Adrenal gland (tissue), 12 donors: Measurements from ENCODE around the gene IFT81. TPM values are rescaled to one million over a fixed set of nuclear protein-coding genes. Genes with fewer than 3 reads are reported as not detected.

Source experiments
- DNase-seq, 7 donors: peaks; one replicate each; pipeline ENCODE4 v3.0.0-alpha.2; 2019 to 2020
- H3K27ac ChIP-seq, 5 donors: fragments of 200-600 bp; sonication (generic) in 4 of 5; 1 replicate in 3 of 5; 2 replicates in 2 of 5; pipeline versions ENCODE4 v1.5.1 to v1.8.0; 2016 to 2020; ENCODE audit warnings: mild to moderate bottlenecking in 1 of 5
- H3K27me3 ChIP-seq: fragments of 200-600 bp; 2 replicates; pipeline ENCODE4 v1.8.0; 2021
- H3K36me3 ChIP-seq, 2 donors: fragments of 200-600 bp; replicated peaks in 1 of 2; 1 replicate in 1 of 2; 2 replicates in 1 of 2; pipeline versions ENCODE4 v1.5.1 to v1.8.0; 2018 to 2022
- H3K4me1 ChIP-seq, 2 donors: fragments of 200-600 bp; replicated peaks in 1 of 2; 1 replicate in 1 of 2; 2 replicates in 1 of 2; pipeline versions ENCODE4 v1.5.1 to v1.8.0; 2018 to 2021
- H3K4me3 ChIP-seq, 4 donors: fragments of 200-600 bp; sonication (generic) in 3 of 4; one replicate each; pipeline ENCODE4 v1.5.1; 2016 to 2018
- H3K9me3 ChIP-seq, 3 donors: fragments of 200-600 bp; sonication (generic) in 1 of 3; replicated peaks in 1 of 3; 1 replicate in 2 of 3; 2 replicates in 1 of 3; pipeline versions ENCODE4 v1.5.1 to v1.8.0; 2016 to 2021
- CTCF ChIP-seq, 6 experiments: fragments of 450-650 bp in 4 of 6; fragments of 200-600 bp in 2 of 6; sonication (generic) in 1 of 6; IDR thresholded peaks; 1 replicate in 5 of 6; 2 replicates in 1 of 6; pipeline versions ENCODE4 v1.5.1 to v1.8.0; 2016 to 2021; ENCODE audit warnings: antibody characterized with exemption in 6 of 6, mild to moderate bottlenecking in 2 of 6, moderate library complexity in 1 of 6
- POLR2A ChIP-seq, 2 donors: fragments of 450-650 bp; IDR thresholded peaks; one replicate each; pipeline ENCODE4 v1.6.1; 2017; ENCODE audit warnings: antibody characterized with exemption in 2 of 2, mild to moderate bottlenecking in 2 of 2, moderate library complexity in 1 of 2
- WGBS, 4 donors: extraction: QIAGEN DNeasy Blood & Tissue Kit in 2 of 4; methylation state at CpG; one replicate each; pipeline versions ENCODE4 v1.1.5 to v1.1.7; 2013 to 2017; 5-methylcytosine and 5-hydroxymethylcytosine counted together
- intact Hi-C, 2 donors: fragments of 100-400 bp; cut with DNase I; formaldehyde crosslinking; loops; one replicate each; pipeline versions ENCODE4 v1.14.1 to v1.15.0; 2022 to 2023
- polyA plus RNA-seq, 3 donors: library from polyadenylated mRNA; stranded (reverse); fragments of 200-250 nt in 2 of 3; fragments of 350-450 nt in 1 of 3; fragmentation: Illumina TruSeq in 1 of 3; extraction: RNeasy Lipid Tissue Mini Kit (QIAGEN cat#74804) in 1 of 3; gene quantifications; one replicate each; pipeline ENCODE4 v1.2.3, GENCODE V29; 2013 to 2014
- total RNA-seq, 9 donors: library from RNA; depleted of rRNA in 4 of 9; stranded (reverse); fragments of >200 nt in 4 of 9; fragments of 120-200 nt in 1 of 9; fragmentation: NEBNext Ultra II Directional in 1 of 9; extraction: Animal tissue kit (Norgen Biotek cat#: 25700) in 1 of 9; gene quantifications; one replicate each; pipeline versions ENCODE4 v1.1.0 to v1.2.4, GENCODE V29; 2013 to 2023
- donor health status: healthy with polysubstance abuse.
- donor health status: Bipolar disorder and iron deficiency.
- donor health status: DM: yes; HTN: yes; CAD: no.
- donor health status: DM: no; HTN: no; CAD: no.
- donor health status: DM: no; HTN: no; CAD: no.
- donor health status: DM: yes; HTN: yes; CAD: no.

The IFT81 gene
- total and polyA plus RNA-seq, 12 donors: 4.0 to 19.2 (median 10.5) TPM

DNA sequence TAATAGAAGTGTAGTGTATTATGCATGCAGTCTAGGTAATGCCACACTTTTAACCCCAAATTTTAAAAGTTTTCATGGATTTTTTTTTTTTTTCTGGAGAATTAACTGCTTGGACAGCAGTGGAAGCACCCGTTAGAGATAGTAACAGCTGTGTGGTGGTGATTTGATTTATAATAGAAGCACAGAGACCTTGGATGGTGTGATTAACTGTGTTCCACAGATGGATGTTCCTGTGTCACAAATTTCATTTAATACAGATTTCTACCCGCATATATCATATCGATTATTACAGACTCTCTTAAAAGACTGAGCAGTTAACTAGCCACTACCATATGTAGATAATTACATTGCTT lies 47.0 kb downstream of the IFT81 start:
- TF ChIP-seq CTCF (IDR thresholded peaks at IDR 0.05): no peak
- TF ChIP-seq POLR2A (IDR thresholded peaks at IDR 0.05): no peak
- no peaks in the 10 kb centered on the region for H3K36me3 ChIP-seq
- H3K4me3 ChIP-seq: no peak overlapping the region
- H3K27ac ChIP-seq: no peak overlapping the region
- no peaks in the 10 kb centered on the region for H3K27me3 ChIP-seq
- 33 to 52% (median 41%) methylated on average over 3 of the region's 3 CpGs for WGBS, 4 donors
- no peak for DNase-seq
- intact Hi-C loops: no loop called here
- no peaks in the 10 kb centered on the region for H3K9me3 ChIP-seq
- H3K4me1 ChIP-seq: peaks cover 5 to 15% of the 10 kb centered on the region in 2 donors

- Histone ChIP-seq H3K27me3 (no peaks in the 10 kb centered on the region), H3K9me3 (no peaks in the 10 kb centered on the region), H3K27ac (no peak overlapping the region), H3K4me1 (peaks cover 5 to 18% of the 10 kb centered on the region in 2 donors), H3K36me3 (no peaks in the 10 kb centered on the region), H3K4me3 (no peak overlapping the region)
- WGBS, 4 donors: 73 to 90% (median 81%) methylated on average over 4 of the region's 4 CpGs
- DNase-seq: no peak
- no peak for TF ChIP-seq CTCF (IDR thresholded peaks at IDR 0.05)
- no peak for TF ChIP-seq POLR2A (IDR thresholded peaks at IDR 0.05)
- intact Hi-C loops: no loop called here
Observed at GRCh38 chr12:110171636-110172035, 47.5 kb downstream of the IFT81 start.

- no peak for DNase-seq
- H3K27me3 ChIP-seq: no peaks in the 10 kb centered on the region
- no peak overlapping the region for H3K27ac ChIP-seq
- TF ChIP-seq CTCF (IDR thresholded peaks at IDR 0.05) (no peak), POLR2A (IDR thresholded peaks at IDR 0.05) (no peak)
- intact Hi-C loops: no loop called here
- H3K4me1 ChIP-seq: peaks cover 5 to 22% of the 10 kb centered on the region in 2 donors
- no peaks in the 10 kb centered on the region for H3K9me3 ChIP-seq
- no peaks in the 10 kb centered on the region for H3K36me3 ChIP-seq
- H3K4me3 ChIP-seq: no peak overlapping the region
- WGBS, 4 donors: 82 to 85% (median 83%) methylated on average over 6 of the region's 6 CpGs
Observed at GRCh38 chr12:110174373-110174996, 50.3 kb downstream of the IFT81 start.

GRCh38 chr12:110175201-110175600 lies 51.0 kb downstream of the IFT81 start:
- no peaks in the 10 kb centered on the region for H3K9me3 ChIP-seq
- intact Hi-C loops: no loop called here

More at GRCh38 chr12:110175201-110175600, 51.0 kb downstream of the IFT81 start:
- H3K36me3 ChIP-seq: no peaks in the 10 kb centered on the region
- no peak overlapping the region for H3K4me3 ChIP-seq
- DNase-seq: no peak
- WGBS, 4 donors: 90 to 94% (median 92%) methylated on average over 4 of the region's 4 CpGs
- no peak for TF ChIP-seq CTCF (IDR thresholded peaks at IDR 0.05)
- no peak for TF ChIP-seq POLR2A (IDR thresholded peaks at IDR 0.05)
- no peak overlapping the region for H3K27ac ChIP-seq
- H3K27me3 ChIP-seq: no peaks in the 10 kb centered on the region
- H3K4me1 ChIP-seq: peaks cover 4 to 25% of the 10 kb centered on the region in 2 donors
